HEK293T (cell line): ENCODE results near the gene MCTS1.

Experiments used
- CTCF ChIA-PET: fragments of 350-600 bp; formaldehyde crosslinking; extraction: SDS; loops from one replicate; lab custom pipeline; 2021; ENCODE audit warnings: antibody characterized with exemption, inconsistent platforms; lab: Yijun Ruan, JAX
- POLR2A ChIA-PET: fragments of 350-600 bp; formaldehyde crosslinking; extraction: SDS; loops from one replicate; lab custom pipeline; 2020; ENCODE audit warnings: antibody characterized with exemption, inconsistent platforms; lab: Yijun Ruan, JAX
- DNase-seq: peaks from one replicate; pipeline ENCODE4 v3.0.0; 2012; ENCODE audit warnings: mixed read lengths; ENCODE audit errors: extremely low spot score
- ARNT ChIP-seq: fragments of 450-650 bp; IDR thresholded peaks from 2 replicates; pipeline ENCODE4 v1.6.1; 2017; ENCODE audit warnings: mild to moderate bottlenecking
- BHLHE40 ChIP-seq: fragments of 450-650 bp; IDR thresholded peaks from 2 replicates; pipeline ENCODE4 v1.6.1; 2016; ENCODE audit warnings: mild to moderate bottlenecking, moderate library complexity, borderline replicate concordance
- CTBP1 ChIP-seq: fragments of 450-650 bp; IDR thresholded peaks from 2 replicates; pipeline ENCODE4 v1.6.1; 2016; ENCODE audit warnings: borderline replicate concordance
- ELF4 ChIP-seq: fragments of 450-650 bp; IDR thresholded peaks from 2 replicates; pipeline ENCODE4 v1.6.1; 2017; ENCODE audit warnings: antibody characterized with exemption
- FOXA1 ChIP-seq: fragments of 450-650 bp; IDR thresholded peaks from 2 replicates; pipeline ENCODE4 v1.6.1; 2016; ENCODE audit warnings: mild to moderate bottlenecking
- FOXK2 ChIP-seq: fragments of 450-650 bp; IDR thresholded peaks from 2 replicates; pipeline ENCODE4 v1.6.1; 2016; ENCODE audit warnings: mild to moderate bottlenecking
- FOXM1 ChIP-seq: fragments of 450-650 bp; IDR thresholded peaks from 2 replicates; pipeline ENCODE4 v1.6.1; 2017; ENCODE audit warnings: mild to moderate bottlenecking, borderline replicate concordance
- HDGF ChIP-seq: fragments of 450-650 bp; IDR thresholded peaks from 2 replicates; pipeline ENCODE4 v1.6.1; 2017; ENCODE audit warnings: antibody characterized with exemption, borderline replicate concordance
- L3MBTL2 ChIP-seq: fragments of 450-650 bp; conservative IDR thresholded peaks from 2 replicates; pipeline ENCODE4 v1.6.1; 2016; ENCODE audit warnings: mild to moderate bottlenecking
- LEF1 ChIP-seq: fragments of 450-650 bp; IDR thresholded peaks from 2 replicates; pipeline ENCODE4 v1.6.1; 2017; ENCODE audit warnings: mild to moderate bottlenecking, borderline replicate concordance
- NFRKB ChIP-seq: fragments of 450-650 bp; IDR thresholded peaks from 2 replicates; pipeline ENCODE4 v1.6.1; 2016; ENCODE audit warnings: mild to moderate bottlenecking, moderate library complexity
- PKNOX1 ChIP-seq: fragments of 450-650 bp; IDR thresholded peaks from 2 replicates; pipeline ENCODE4 v1.6.1; 2016
- SP1 ChIP-seq: fragments of 450-650 bp; IDR thresholded peaks from 2 replicates; pipeline ENCODE4 v1.6.1; 2017
- SUZ12 ChIP-seq: fragments of 450-650 bp; IDR thresholded peaks from 2 replicates; pipeline ENCODE4 v1.6.1; 2016; ENCODE audit warnings: mild to moderate bottlenecking
- TARDBP ChIP-seq: fragments of 450-650 bp; IDR thresholded peaks from 2 replicates; pipeline ENCODE4 v1.6.1; 2016
- ZNF384 ChIP-seq: fragments of 450-650 bp; IDR thresholded peaks from 2 replicates; pipeline ENCODE4 v1.6.1; 2016

Gene MCTS1

GRCh38 chrX:120561634-120562568 is 42.0 kb upstream of the MCTS1 start:
- CTCF ChIA-PET = no interaction called here
- TF ChIP-seq PKNOX1 (no peak), BHLHE40 (no peak), HDGF (no peak), FOXK2 (no peak), ZNF384 (no peak), TARDBP (no peak), FOXM1 (no peak), SUZ12 (no peak), ARNT (no peak), FOXA1 (no peak), L3MBTL2 (no peak), ELF4 (no peak), CTBP1 (no peak), LEF1 (no peak), SP1 (no peak)
- DNase-seq = no peak
- POLR2A ChIA-PET = interaction anchor here (1.0 to 2.8 kb wide), 6 partner anchors 9 to 670 kb away, joined by 3 to 46 read pairs (median 4); partner anchors contain the start of genes C1GALT1C1 and MCTS1

GRCh38 chrX:120562569-120562926 is 41.4 kb upstream of the MCTS1 start:
- ChIA-PET CTCF (no interaction called here), POLR2A (no interaction called here)
- no peak for TF ChIP-seq HDGF
- TF ChIP-seq SP1 = no peak
- no peak for TF ChIP-seq SUZ12
- TF ChIP-seq PKNOX1 = no peak
- no peak for TF ChIP-seq L3MBTL2
- TF ChIP-seq LEF1 = no peak
- no peak for TF ChIP-seq BHLHE40
- TF ChIP-seq NFRKB = no peak
- no peak for TF ChIP-seq ELF4
- TF ChIP-seq FOXM1 = no peak
- DNase-seq = no peak

GRCh38 chrX:120564925-120565324 is 39.0 kb upstream of the MCTS1 start:
- no peak for DNase-seq
- TF ChIP-seq CTBP1 = no peak
- TF ChIP-seq TARDBP = no peak
- no peak for TF ChIP-seq NFRKB
- no peak for TF ChIP-seq PKNOX1
- POLR2A ChIA-PET = no interaction called here
- CTCF ChIA-PET = no interaction called here

GRCh38 chrX:120566817-120567216 is 37.1 kb upstream of the MCTS1 start:
- DNase-seq = no peak
- ChIA-PET POLR2A (interaction anchor here (0.8 kb wide), 1 partner anchor 38 kb away, joined by 3 read pairs; the partner anchor contains the start of gene MCTS1), CTCF (no interaction called here)
- TF ChIP-seq L3MBTL2 = no peak
- no peak for TF ChIP-seq PKNOX1
- TF ChIP-seq CTBP1 = no peak
- no peak for TF ChIP-seq FOXK2
- no peak for TF ChIP-seq FOXA1
- no peak for TF ChIP-seq SUZ12
- no peak for TF ChIP-seq LEF1

- ChIA-PET CTCF (no interaction called here), POLR2A (no interaction called here)
- DNase-seq = no peak
- no peak for TF ChIP-seq FOXA1
- TF ChIP-seq NFRKB = no peak
Observed at GRCh38 chrX:120568035-120568434, 35.9 kb upstream of the MCTS1 start.

GRCh38 chrX:120568609-120569008 is 35.3 kb upstream of the MCTS1 start:
- no peak for TF ChIP-seq LEF1
- no peak for TF ChIP-seq ZNF384
- no peak for TF ChIP-seq NFRKB
- TF ChIP-seq CTBP1 = no peak
- TF ChIP-seq SP1 = no peak
- TF ChIP-seq FOXA1 = no peak
- no peak for TF ChIP-seq ARNT
- TF ChIP-seq L3MBTL2 = no peak
- TF ChIP-seq TARDBP = no peak
- no peak for TF ChIP-seq PKNOX1
- no peak for TF ChIP-seq FOXM1
- no peak for TF ChIP-seq HDGF
- no peak for TF ChIP-seq FOXK2
- TF ChIP-seq SUZ12 = no peak
- DNase-seq = no peak
- POLR2A ChIA-PET = no interaction called here
- CTCF ChIA-PET = no interaction called here
